Adrenal gland (tissue), 19 donors: Measurements from ENCODE around the gene PCNT. TPM values are rescaled to one million over a fixed set of nuclear protein-coding genes. Genes with fewer than 3 reads are reported as not detected.

Source experiments
- DNase-seq, 7 donors: peaks; one replicate each; pipeline ENCODE4 v3.0.0-alpha.2; 2019 to 2020
- H3K27ac ChIP-seq, 5 donors: fragments of 200-600 bp; sonication (generic) in 4 of 5; 1 replicate in 3 of 5; 2 replicates in 2 of 5; pipeline versions ENCODE4 v1.5.1 to v1.8.0; 2016 to 2020; ENCODE audit warnings: mild to moderate bottlenecking in 1 of 5
- H3K27me3 ChIP-seq: fragments of 200-600 bp; 2 replicates; pipeline ENCODE4 v1.8.0; 2021
- H3K36me3 ChIP-seq, 2 donors: fragments of 200-600 bp; replicated peaks in 1 of 2; 1 replicate in 1 of 2; 2 replicates in 1 of 2; pipeline versions ENCODE4 v1.5.1 to v1.8.0; 2018 to 2022
- H3K4me1 ChIP-seq, 2 donors: fragments of 200-600 bp; replicated peaks in 1 of 2; 1 replicate in 1 of 2; 2 replicates in 1 of 2; pipeline versions ENCODE4 v1.5.1 to v1.8.0; 2018 to 2021
- H3K4me3 ChIP-seq, 4 donors: fragments of 200-600 bp; sonication (generic) in 3 of 4; one replicate each; pipeline ENCODE4 v1.5.1; 2016 to 2018
- H3K9me3 ChIP-seq, 3 donors: fragments of 200-600 bp; sonication (generic) in 1 of 3; replicated peaks in 1 of 3; 1 replicate in 2 of 3; 2 replicates in 1 of 3; pipeline versions ENCODE4 v1.5.1 to v1.8.0; 2016 to 2021
- POLR2A ChIP-seq, 2 donors: fragments of 450-650 bp; IDR thresholded peaks; one replicate each; pipeline ENCODE4 v1.6.1; 2017; ENCODE audit warnings: antibody characterized with exemption in 2 of 2, mild to moderate bottlenecking in 2 of 2, moderate library complexity in 1 of 2
- WGBS, 4 donors: extraction: QIAGEN DNeasy Blood & Tissue Kit in 2 of 4; methylation state at CpG; one replicate each; pipeline versions ENCODE4 v1.1.5 to v1.1.7; 2013 to 2017; 5-methylcytosine and 5-hydroxymethylcytosine counted together
- intact Hi-C, 2 donors: fragments of 100-400 bp; cut with DNase I; formaldehyde crosslinking; loops; one replicate each; pipeline versions ENCODE4 v1.14.1 to v1.15.0; 2022 to 2023
- long read RNA-seq, 10 donors: library from polyadenylated mRNA in 3 of 10; unstranded in 2 of 10; stranded (forward) in 1 of 10; transcript quantifications; one replicate each; pipeline ENCODE4 v2.0.0 and lab custom pipeline, GENCODE V29; 2021 to 2026
- polyA plus RNA-seq, 3 donors: library from polyadenylated mRNA; stranded (reverse); fragments of 200-250 nt in 2 of 3; fragments of 350-450 nt in 1 of 3; fragmentation: Illumina TruSeq in 1 of 3; extraction: RNeasy Lipid Tissue Mini Kit (QIAGEN cat#74804) in 1 of 3; gene quantifications; one replicate each; pipeline ENCODE4 v1.2.3, GENCODE V29; 2013 to 2014
- total RNA-seq, 9 donors: library from RNA; depleted of rRNA in 4 of 9; stranded (reverse); fragments of >200 nt in 4 of 9; fragments of 120-200 nt in 1 of 9; fragmentation: NEBNext Ultra II Directional in 1 of 9; extraction: Animal tissue kit (Norgen Biotek cat#: 25700) in 1 of 9; gene quantifications; one replicate each; pipeline versions ENCODE4 v1.1.0 to v1.2.4, GENCODE V29; 2013 to 2023
- TF ChIP-seq, protein P1 (sequence below), 6 experiments: fragments of 450-650 bp in 4 of 6; fragments of 200-600 bp in 2 of 6; sonication (generic) in 1 of 6; IDR thresholded peaks; 1 replicate in 5 of 6; 2 replicates in 1 of 6; pipeline versions ENCODE4 v1.5.1 to v1.8.0; 2016 to 2021; ENCODE audit warnings: antibody characterized with exemption in 6 of 6, mild to moderate bottlenecking in 2 of 6, moderate library complexity in 1 of 6
- donor health status: healthy with polysubstance abuse.
- donor health status: Bipolar disorder and iron deficiency.
- donor health status: DM: yes; HTN: yes; CAD: no.
- donor health status: DM: no; HTN: no; CAD: no.
- donor health status: DM: no; HTN: no; CAD: no.
- donor health status: DM: yes; HTN: yes; CAD: no.

Gene PCNT, protein sequence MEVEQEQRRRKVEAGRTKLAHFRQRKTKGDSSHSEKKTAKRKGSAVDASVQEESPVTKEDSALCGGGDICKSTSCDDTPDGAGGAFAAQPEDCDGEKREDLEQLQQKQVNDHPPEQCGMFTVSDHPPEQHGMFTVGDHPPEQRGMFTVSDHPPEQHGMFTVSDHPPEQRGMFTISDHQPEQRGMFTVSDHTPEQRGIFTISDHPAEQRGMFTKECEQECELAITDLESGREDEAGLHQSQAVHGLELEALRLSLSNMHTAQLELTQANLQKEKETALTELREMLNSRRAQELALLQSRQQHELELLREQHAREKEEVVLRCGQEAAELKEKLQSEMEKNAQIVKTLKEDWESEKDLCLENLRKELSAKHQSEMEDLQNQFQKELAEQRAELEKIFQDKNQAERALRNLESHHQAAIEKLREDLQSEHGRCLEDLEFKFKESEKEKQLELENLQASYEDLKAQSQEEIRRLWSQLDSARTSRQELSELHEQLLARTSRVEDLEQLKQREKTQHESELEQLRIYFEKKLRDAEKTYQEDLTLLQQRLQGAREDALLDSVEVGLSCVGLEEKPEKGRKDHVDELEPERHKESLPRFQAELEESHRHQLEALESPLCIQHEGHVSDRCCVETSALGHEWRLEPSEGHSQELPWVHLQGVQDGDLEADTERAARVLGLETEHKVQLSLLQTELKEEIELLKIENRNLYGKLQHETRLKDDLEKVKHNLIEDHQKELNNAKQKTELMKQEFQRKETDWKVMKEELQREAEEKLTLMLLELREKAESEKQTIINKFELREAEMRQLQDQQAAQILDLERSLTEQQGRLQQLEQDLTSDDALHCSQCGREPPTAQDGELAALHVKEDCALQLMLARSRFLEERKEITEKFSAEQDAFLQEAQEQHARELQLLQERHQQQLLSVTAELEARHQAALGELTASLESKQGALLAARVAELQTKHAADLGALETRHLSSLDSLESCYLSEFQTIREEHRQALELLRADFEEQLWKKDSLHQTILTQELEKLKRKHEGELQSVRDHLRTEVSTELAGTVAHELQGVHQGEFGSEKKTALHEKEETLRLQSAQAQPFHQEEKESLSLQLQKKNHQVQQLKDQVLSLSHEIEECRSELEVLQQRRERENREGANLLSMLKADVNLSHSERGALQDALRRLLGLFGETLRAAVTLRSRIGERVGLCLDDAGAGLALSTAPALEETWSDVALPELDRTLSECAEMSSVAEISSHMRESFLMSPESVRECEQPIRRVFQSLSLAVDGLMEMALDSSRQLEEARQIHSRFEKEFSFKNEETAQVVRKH (N-terminal part only)
- total RNA-seq (10 to 100 TPM; 17.3 to 46.6 (median 33.5) TPM), polyA plus RNA-seq (10 to 100 TPM; 14.0 to 27.3 (median 21.4) TPM)
- long read RNA-seq, donor 1: 0 reads
- long read RNA-seq, donor 2, partial matches to known transcripts: 0 of 1 reads
- long read RNA-seq, donor 2, other reads (novel, unspliced or antisense): 0 of 1 reads
- long read RNA-seq, donor 3: 0 reads
- long read RNA-seq, donor 4, partial matches to known transcripts: 3 of 7 reads
- long read RNA-seq, donor 4, other reads (novel, unspliced or antisense): 4 of 7 reads
- long read RNA-seq, donor 5, partial matches to known transcripts: 4 of 6 reads
- long read RNA-seq, donor 5, other reads (novel, unspliced or antisense): 2 of 6 reads
- long read RNA-seq, donor 6, partial matches to known transcripts: 10 of 12 reads
- long read RNA-seq, donor 6, other reads (novel, unspliced or antisense): 2 of 12 reads
- long read RNA-seq, donor 7: 0 reads
- long read RNA-seq, donor 8: 0 reads
- long read RNA-seq, donor 9, partial matches to known transcripts: 5 of 5 reads
- long read RNA-seq, donor 9, other reads (novel, unspliced or antisense): 0 of 5 reads
- long read RNA-seq, donor 10: 0 reads

DNA sequence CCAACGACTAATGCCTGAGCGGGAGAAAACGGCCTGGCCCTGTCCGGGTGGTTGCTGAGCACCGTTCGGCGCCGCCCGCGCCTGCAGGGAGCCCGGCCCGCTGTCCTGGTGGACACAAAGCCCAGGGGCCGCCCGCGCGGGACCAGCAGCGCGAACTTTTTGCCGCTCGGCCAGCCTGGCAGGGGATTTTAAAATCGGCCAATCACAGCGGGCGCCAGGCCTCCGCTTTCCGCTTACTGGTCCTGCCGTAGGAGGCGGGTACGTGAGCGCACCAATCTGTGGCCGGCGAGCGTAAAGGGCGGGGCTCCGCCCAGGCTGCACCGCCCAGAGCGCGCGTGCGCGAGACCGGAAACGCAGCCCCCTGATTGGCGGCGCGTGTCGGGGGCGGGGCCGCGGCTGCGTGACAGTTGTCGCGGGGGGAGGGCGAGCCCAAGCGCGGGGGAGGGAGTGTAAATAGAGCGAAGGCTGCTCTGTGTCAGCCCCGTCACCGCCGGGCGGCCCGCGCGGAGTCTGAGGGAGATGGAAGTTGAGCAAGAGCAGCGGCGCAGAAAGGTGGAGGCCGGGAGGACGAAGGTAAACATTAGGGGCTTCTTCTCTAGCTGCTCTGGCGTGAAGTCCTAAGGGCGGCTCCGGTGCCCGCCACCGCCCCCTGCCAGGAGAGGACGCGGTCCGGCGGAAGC, at the start of gene PCNT, which contains the start of gene C21orf58:
Gene PCNT (plus strand): TSS at position 447 of the 680 bp plus-strand sequence. CDS start 73 bp downstream, at position 520.
Gene C21orf58 (minus strand): TSS at position 161 of the 680 bp plus-strand sequence. CDS start 1,132 bp downstream, outside the sequence.
- H3K9me3 ChIP-seq: no peaks in the 10 kb centered on the region
- peak; percentile 98 to 99 (median 98) for DNase-seq
- H3K27me3 ChIP-seq: no peaks in the 10 kb centered on the region
- intact Hi-C loops: no loop called here
- TF ChIP-seq POLR2A (IDR thresholded peaks at IDR 0.05): no peak
- peaks cover 10 to 26% of the 10 kb centered on the region in 2 donors for H3K4me1 ChIP-seq
- peaks cover 0 to 7% of the 10 kb centered on the region in 2 donors for H3K36me3 ChIP-seq
- WGBS, 4 donors: 0 to 1% (median 0%) methylated on average over 2 to 76 of the region's 76 CpGs
- peak within 1 kb of the TSS; percentile 72 to 94 (median 92) for H3K27ac ChIP-seq
- H3K4me3 ChIP-seq: peak within 1 kb of the TSS; percentile 43 to 90 (median 58)

DNA sequence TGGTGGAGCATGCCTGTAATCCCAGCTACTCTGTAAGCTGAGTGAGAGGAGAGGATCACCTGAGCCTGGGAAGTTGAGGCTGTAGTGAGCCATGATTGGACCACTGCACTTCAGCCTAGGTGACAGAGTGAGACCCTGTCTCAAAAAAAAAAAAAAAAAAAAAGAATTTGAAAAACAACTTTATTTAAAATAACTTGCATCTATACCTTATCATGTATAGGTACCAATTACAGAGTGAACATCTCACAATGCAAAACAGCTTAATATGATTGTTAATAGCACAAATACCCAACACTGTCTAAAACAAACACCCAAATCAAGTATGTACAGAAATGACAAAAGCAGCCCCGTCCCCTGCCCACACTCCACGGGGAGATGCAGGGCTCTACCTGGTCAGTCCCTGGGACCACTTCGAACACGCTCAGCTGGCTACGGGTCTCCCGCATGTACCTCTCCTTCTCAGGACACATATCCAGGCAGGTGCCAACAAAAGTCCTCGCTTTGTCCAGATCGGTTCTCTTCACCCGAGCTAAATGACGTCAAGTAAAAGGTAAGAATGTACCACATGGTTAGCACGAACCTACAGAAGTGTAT, 49.1 kb upstream of the PCNT start:
- intact Hi-C loops: no loop called here
- TF ChIP-seq, protein P1, sequence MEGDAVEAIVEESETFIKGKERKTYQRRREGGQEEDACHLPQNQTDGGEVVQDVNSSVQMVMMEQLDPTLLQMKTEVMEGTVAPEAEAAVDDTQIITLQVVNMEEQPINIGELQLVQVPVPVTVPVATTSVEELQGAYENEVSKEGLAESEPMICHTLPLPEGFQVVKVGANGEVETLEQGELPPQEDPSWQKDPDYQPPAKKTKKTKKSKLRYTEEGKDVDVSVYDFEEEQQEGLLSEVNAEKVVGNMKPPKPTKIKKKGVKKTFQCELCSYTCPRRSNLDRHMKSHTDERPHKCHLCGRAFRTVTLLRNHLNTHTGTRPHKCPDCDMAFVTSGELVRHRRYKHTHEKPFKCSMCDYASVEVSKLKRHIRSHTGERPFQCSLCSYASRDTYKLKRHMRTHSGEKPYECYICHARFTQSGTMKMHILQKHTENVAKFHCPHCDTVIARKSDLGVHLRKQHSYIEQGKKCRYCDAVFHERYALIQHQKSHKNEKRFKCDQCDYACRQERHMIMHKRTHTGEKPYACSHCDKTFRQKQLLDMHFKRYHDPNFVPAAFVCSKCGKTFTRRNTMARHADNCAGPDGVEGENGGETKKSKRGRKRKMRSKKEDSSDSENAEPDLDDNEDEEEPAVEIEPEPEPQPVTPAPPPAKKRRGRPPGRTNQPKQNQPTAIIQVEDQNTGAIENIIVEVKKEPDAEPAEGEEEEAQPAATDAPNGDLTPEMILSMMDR (IDR thresholded peaks at IDR 0.05): no peak
- no peak for TF ChIP-seq POLR2A (IDR thresholded peaks at IDR 0.05)
- DNase-seq: no peak
- Histone ChIP-seq H3K4me3 (no peak overlapping the region), H3K27ac (no peak overlapping the region), H3K27me3 (no peaks in the 10 kb centered on the region), H3K4me1 (no peaks in the 10 kb centered on the region), H3K36me3 (peaks cover 0 to 99% of the 10 kb centered on the region in 2 donors), H3K9me3 (no peaks in the 10 kb centered on the region)
- WGBS, 4 donors: 91 to 94% (median 93%) methylated on average over 11 of the region's 11 CpGs

- WGBS, 4 donors: 64 to 77% (median 70%) methylated on average over 11 to 15 of the region's 15 CpGs
- intact Hi-C loops: no loop called here
- peak overlapping the region in 1 of 5 donors; percentile 96 for H3K27ac ChIP-seq
Observed at GRCh38 chr21:46284077-46284644, 39.8 kb upstream of the PCNT start.

More at GRCh38 chr21:46284077-46284644, 39.8 kb upstream of the PCNT start:
- peak overlapping the region in 1 of 4 donors; percentile 20 for H3K4me3 ChIP-seq
- H3K9me3 ChIP-seq: no peaks in the 10 kb centered on the region
- H3K27me3 ChIP-seq: no peaks in the 10 kb centered on the region
- H3K4me1 ChIP-seq: peaks cover 18 to 51% of the 10 kb centered on the region in 2 donors
- H3K36me3 ChIP-seq: peaks cover 0 to 49% of the 10 kb centered on the region in 2 donors
- TF ChIP-seq POLR2A (IDR thresholded peaks at IDR 0.05): no peak
- TF ChIP-seq, protein P1 (IDR thresholded peaks at IDR 0.05): no peak
- DNase-seq: no peak
